A549 (cell line): ENCODE data around the gene WFDC1. TPM values are rescaled to one million over a fixed set of nuclear protein-coding genes. Genes with fewer than 3 reads are reported as not detected.
"Not testable (repeated sequence)": the region's sequence is repeated elsewhere in the genome, so short reads cannot be mapped to it uniquely, and the experiment has no call there.

Source experiments
- ATAC-seq, 2 experiments: fragments of 200-7000 bp in 1 of 2; fragments of >200 bp in 1 of 2; cut with Nextera tagmentation in 1 of 2; cut with Tn5 transposase in 1 of 2; 3 replicates each; pipeline versions ENCODE4 v1.8.0 to v1.9.1; 2018 to 2020; ENCODE audit warnings: mild to moderate bottlenecking in 1 of 2, moderate library complexity in 1 of 2
- CTCF ChIA-PET: fragments of 300-600 bp; sonication (Branson Sonifier 250); formaldehyde crosslinking; extraction: SDS; loops from one replicate; lab custom pipeline; 2021; ENCODE audit warnings: antibody characterized with exemption, inconsistent platforms; lab: Yijun Ruan, JAX
- POLR2A ChIA-PET: fragments of 350-600 bp; formaldehyde crosslinking; extraction: SDS; loops from one replicate; lab custom pipeline; 2021; ENCODE audit warnings: antibody characterized with exemption, inconsistent platforms; lab: Yijun Ruan, JAX
- DNase-seq, 2 experiments: peaks; one replicate each; pipeline versions ENCODE4 v3.0.0 to v3.0.0-alpha.2; 2011 to 2016; ENCODE audit warnings: low read depth in 1 of 2, low spot score in 1 of 2
- FAIRE-seq: peaks from 2 replicates; lab custom pipeline; 2011; peaks lifted over from hg19 to GRCh38; lab: Jason Lieb, UNC
- H3K27ac ChIP-seq, 2 experiments: fragments of >200 bp; sonication (Bioruptor Twin); formaldehyde crosslinking; 3 replicates each; pipeline ENCODE4 v1.5.1; 2016 to 2017
- H3K4me1 ChIP-seq: fragments of >200 bp; sonication (Bioruptor Twin); formaldehyde crosslinking; 3 replicates; pipeline ENCODE4 v1.6.1; 2016
- H3K4me2 ChIP-seq: fragments of >200 bp; sonication (Bioruptor Twin); formaldehyde crosslinking; 3 replicates; pipeline ENCODE4 v1.6.1; 2016
- H3K4me3 ChIP-seq: fragments of >200 bp; sonication (Bioruptor Twin); formaldehyde crosslinking; 3 replicates; pipeline ENCODE4 v1.5.1; 2016
- H3K9me3 ChIP-seq: fragments of >200 bp; sonication (Bioruptor Twin); formaldehyde crosslinking; 3 replicates; pipeline ENCODE4 v1.6.1; 2016
- CBX8 ChIP-seq: fragments of 200-600 bp; sonication (generic); IDR thresholded peaks from 2 replicates; pipeline ENCODE4 v1.6.1; 2016
- CEBPB ChIP-seq, 2 experiments: fragments of >200 bp in 1 of 2; sonication (Bioruptor Twin) in 1 of 2; formaldehyde crosslinking in 1 of 2; IDR thresholded peaks; 2 replicates each; pipeline ENCODE4 v1.6.1; 2012 to 2016
- CHD4 ChIP-seq: fragments of 200-600 bp; sonication (generic); IDR thresholded peaks from 2 replicates; pipeline ENCODE4 v1.6.1; 2016; ENCODE audit warnings: antibody characterized with exemption, mild to moderate bottlenecking, borderline replicate concordance
- FOSB ChIP-seq: fragments of 250-450 bp; sonication (Bioruptor Pico); IDR thresholded peaks from 2 replicates; pipeline ENCODE4 v1.5.0; 2020; ENCODE audit warnings: mild to moderate bottlenecking, moderate library complexity
- JUN ChIP-seq, 2 experiments: fragments of >200 bp; sonication (Bioruptor Twin); formaldehyde crosslinking; IDR thresholded peaks; 2 replicates in 1 of 2; 3 replicates in 1 of 2; pipeline ENCODE4 v1.6.1; 2016 to 2017
- NFE2L2 ChIP-seq: fragments of 150-350 bp; conservative IDR thresholded peaks from 2 replicates; pipeline ENCODE4 v1.6.1; 2014; ENCODE audit warnings: low read length
- PBX3 ChIP-seq: IDR thresholded peaks from 2 replicates; pipeline ENCODE4 v1.6.1; 2012
- PHF8 ChIP-seq: fragments of 200-600 bp; sonication (generic); IDR thresholded peaks from 2 replicates; pipeline ENCODE4 v1.6.1; 2016; ENCODE audit warnings: low read depth, mild to moderate bottlenecking, antibody characterized with exemption, moderate library complexity, borderline replicate concordance
- POLR2AphosphoS2 ChIP-seq: conservative IDR thresholded peaks from 2 replicates; pipeline ENCODE4 v1.6.1; 2012; ENCODE audit warnings: low read length, improper control_type of control experiment, inconsistent platforms
- RCOR1 ChIP-seq: fragments of 150-350 bp; IDR thresholded peaks from 2 replicates; pipeline ENCODE4 v1.6.1; 2014; ENCODE audit warnings: antibody characterized with exemption, low read length, low read depth
- RFX5 ChIP-seq: fragments of 450-650 bp; IDR thresholded peaks from 2 replicates; pipeline ENCODE4 v1.7.1; 2014; ENCODE audit warnings: antibody characterized with exemption, mild to moderate bottlenecking, moderate library complexity
- RNF2 ChIP-seq: fragments of 200-600 bp; sonication (generic); IDR thresholded peaks from 2 replicates; pipeline ENCODE4 v1.6.1; 2016; ENCODE audit warnings: low read depth, mild to moderate bottlenecking, antibody characterized with exemption, moderate library complexity, borderline replicate concordance
- SMC3 ChIP-seq: fragments of >200 bp; sonication (Bioruptor Twin); formaldehyde crosslinking; IDR thresholded peaks from 3 replicates; pipeline ENCODE4 v1.6.1; 2018; ENCODE audit warnings: inconsistent platforms
- TP53 ChIP-seq: fragments of 250-450 bp; sonication (Bioruptor Pico); IDR thresholded peaks from 2 replicates; pipeline ENCODE4 v1.5.0; 2021; ENCODE audit warnings: mild to moderate bottlenecking, moderate library complexity
- ZC3H11A ChIP-seq: fragments of 450-650 bp; IDR thresholded peaks from 2 replicates; pipeline ENCODE4 v1.6.1; 2014; ENCODE audit warnings: antibody characterized with exemption, mild to moderate bottlenecking
- ZNF302 ChIP-seq: fragments of 250-450 bp; sonication (Bioruptor Pico); IDR thresholded peaks from 2 replicates; pipeline ENCODE4 v1.9.0; 2021; ENCODE audit warnings: inconsistent platforms, mild to moderate bottlenecking, moderate library complexity
- WGBS: methylation state at CpG from one replicate; pipeline ENCODE4 v1.1.6; 2017; ENCODE audit errors: missing lambda C conversion rate; 5-methylcytosine and 5-hydroxymethylcytosine counted together
- polyA plus RNA-seq, 4 experiments: library from polyadenylated mRNA; depleted of rRNA in 3 of 4; stranded (reverse); fragments of >200 nt; fragmentation: RNase III in 1 of 4; extraction: RNeasy Plus Mini Kit Qiagen cat#74134 plus additional on column Dnase treatment in 1 of 4; gene quantifications; 2 replicates in 3 of 4; 3 replicates in 1 of 4; pipeline ENCODE4 v1.2.3, GENCODE V29; 2011 to 2017

WFDC1 gene
- polyA plus RNA-seq, 2 of the 4 experiments (the other 2 are of a cell fraction): not detected

GRCh38 chr16:84340325-84341040 is 45.8 kb downstream of the WFDC1 start:
- TF ChIP-seq ZNF302 (CRISPR knock-in tag) (no peak), CEBPB (IDR thresholded peaks at IDR 0.05) (0 out of 4 replicates have a peak, but pooled peaks of 1 of the 2 experiments have one; percentile 29)
- TF ChIP-seq, all 56 proteins: peak for 1
- Histone ChIP-seq H3K9me3 (peaks cover 8% of the 10 kb centered on the region; the same call in 2 of the 3 replicates), H3K4me2 (no peak overlapping the region), H3K4me1 (no peaks in the 10 kb centered on the region), H3K4me3 (no peak overlapping the region), H3K27ac (no peak overlapping the region)
- CTCF ChIA-PET: no interaction called here
- 63% methylated on average over 15 of the region's 18 CpGs for WGBS
- POLR2A ChIA-PET: no interaction called here
- FAIRE-seq (no peak), DNase-seq (peak; percentile 26 to 37), ATAC-seq (peak; percentile 62 to 64)

DNA sequence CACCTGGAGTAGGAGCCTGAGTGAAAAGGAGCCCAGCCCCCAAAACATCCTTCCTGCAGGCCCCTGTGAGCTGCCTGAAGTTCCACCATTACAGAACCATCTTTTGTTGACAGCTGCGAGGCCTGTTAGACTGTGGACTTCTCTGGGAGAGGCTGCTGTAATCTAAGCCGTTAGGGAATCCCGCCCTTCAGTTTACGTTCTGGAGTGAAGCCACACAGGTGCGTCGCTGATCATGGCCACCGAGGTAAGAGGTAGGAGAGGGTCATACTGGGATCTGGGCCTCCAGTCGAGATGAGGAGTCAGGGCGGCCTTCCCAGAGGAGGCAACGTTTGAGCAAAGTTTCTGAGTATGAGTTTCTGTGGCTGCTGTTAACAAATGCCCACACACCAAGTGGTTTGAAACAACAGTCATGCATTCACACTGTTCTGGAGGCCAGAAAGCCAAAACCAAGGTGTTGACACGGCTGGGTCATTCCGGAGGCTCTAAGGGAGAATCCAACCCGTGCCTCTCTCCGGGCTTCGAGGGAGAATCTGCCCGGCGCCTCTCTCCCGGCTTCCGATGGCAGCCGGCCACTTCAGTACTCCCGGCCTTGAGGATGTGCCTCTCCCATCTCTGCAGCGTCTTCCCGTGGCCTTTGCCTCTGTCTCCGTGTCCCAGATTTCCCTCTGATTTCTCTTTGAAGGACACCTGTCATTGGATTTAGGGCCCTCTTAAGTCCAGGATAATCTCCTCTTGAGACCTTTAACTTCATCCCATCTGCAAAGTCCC is 47.0 kb downstream of the WFDC1 start:
- FAIRE-seq: no peak
- H3K4me3 ChIP-seq: no peak overlapping the region
- POLR2A ChIA-PET: no interaction called here
- H3K4me1 ChIP-seq: no peaks in the 10 kb centered on the region
- TF ChIP-seq CHD4 (no peak), RNF2 (no peak), JUN (IDR thresholded peaks at IDR 0.05) (no peak), CEBPB (IDR thresholded peaks at IDR 0.05) (no peak), PHF8 (no peak), ZC3H11A (no peak), NFE2L2 (no peak), TP53 (CRISPR knock-in tag) (no peak), RCOR1 (no peak), RFX5 (no peak), CBX8 (no peak), POLR2AphosphoS2 (no peak)
- no peak for ATAC-seq
- H3K27ac ChIP-seq: no peak overlapping the region
- peaks cover 6% of the 10 kb centered on the region; the same call in 2 of the 3 replicates for H3K9me3 ChIP-seq
- CTCF ChIA-PET: no interaction called here
- WGBS: 82% methylated on average over 24 of the region's 24 CpGs
- no peak for DNase-seq
- H3K4me2 ChIP-seq: no peak overlapping the region

- POLR2A ChIA-PET, H3K4me1 ChIP-seq, FAIRE-seq, DNase-seq, H3K9me3 ChIP-seq, H3K27ac ChIP-seq, H3K4me3 ChIP-seq, ATAC-seq, H3K4me2 ChIP-seq: not testable (repeated sequence)
- WGBS: 66% methylated on average over 9 of the region's 10 CpGs
- CTCF ChIA-PET: interaction anchor here (0.6 to 1.0 kb wide), 2 partner anchors 38 to 278 kb away, joined by 3 read pairs; no protein-coding TSS in a partner anchor
Measured at GRCh38 chr16:84343800-84344199, 49.1 kb downstream of the WFDC1 start.

GRCh38 chr16:84344781-84345180 is 50.1 kb downstream of the WFDC1 start:
- no peak for FAIRE-seq
- no peak for ATAC-seq
- ChIA-PET POLR2A (no interaction called here), CTCF (no interaction called here)
- no peak for DNase-seq
- Histone ChIP-seq H3K9me3 (no peaks in the 10 kb centered on the region), H3K4me2 (no peak overlapping the region), H3K4me1 (no peaks in the 10 kb centered on the region), H3K4me3 (no peak overlapping the region), H3K27ac (no peak overlapping the region)
- TF ChIP-seq PBX3 (no peak), TP53 (CRISPR knock-in tag) (no peak), SMC3 (no peak), FOSB (CRISPR knock-in tag) (no peak)
- 46% methylated on average over 7 of the region's 8 CpGs for WGBS
